AG09319 (cell line): ENCODE data around the gene ADGRD2.

Source experiments
- DNase-seq: peaks from one replicate; pipeline ENCODE4 v3.0.0-alpha.2; 2010; ENCODE audit warnings: low read depth; ENCODE audit errors: extremely low read depth
- TF ChIP-seq, protein P1 (sequence below): IDR thresholded peaks from 2 replicates; pipeline ENCODE4 v1.5.1; 2011; ENCODE audit warnings: low read depth, mild to moderate bottlenecking, inconsistent platforms, low read length, moderate library complexity

The ADGRD2 gene

DNA sequence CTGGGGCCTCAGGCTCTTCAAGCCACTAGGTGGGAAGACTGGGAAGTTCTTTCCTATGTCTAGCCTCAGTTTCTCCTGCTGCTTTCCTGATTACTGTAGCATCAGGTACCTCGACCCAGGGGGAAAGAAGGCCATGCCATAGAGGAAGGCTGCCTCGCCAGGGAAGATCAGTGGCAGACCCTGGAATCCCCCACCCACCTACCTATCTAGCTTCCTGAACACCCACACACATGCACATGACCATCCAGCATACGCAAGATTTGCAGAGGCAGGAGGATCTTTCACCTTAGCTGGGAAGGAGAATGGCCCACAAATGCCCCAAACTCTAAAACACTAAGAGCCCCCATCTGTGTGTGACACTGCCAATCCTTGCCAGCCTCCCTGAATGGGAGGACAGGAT is 49.0 kb downstream of the ADGRD2 start:
- TF ChIP-seq, protein P1, sequence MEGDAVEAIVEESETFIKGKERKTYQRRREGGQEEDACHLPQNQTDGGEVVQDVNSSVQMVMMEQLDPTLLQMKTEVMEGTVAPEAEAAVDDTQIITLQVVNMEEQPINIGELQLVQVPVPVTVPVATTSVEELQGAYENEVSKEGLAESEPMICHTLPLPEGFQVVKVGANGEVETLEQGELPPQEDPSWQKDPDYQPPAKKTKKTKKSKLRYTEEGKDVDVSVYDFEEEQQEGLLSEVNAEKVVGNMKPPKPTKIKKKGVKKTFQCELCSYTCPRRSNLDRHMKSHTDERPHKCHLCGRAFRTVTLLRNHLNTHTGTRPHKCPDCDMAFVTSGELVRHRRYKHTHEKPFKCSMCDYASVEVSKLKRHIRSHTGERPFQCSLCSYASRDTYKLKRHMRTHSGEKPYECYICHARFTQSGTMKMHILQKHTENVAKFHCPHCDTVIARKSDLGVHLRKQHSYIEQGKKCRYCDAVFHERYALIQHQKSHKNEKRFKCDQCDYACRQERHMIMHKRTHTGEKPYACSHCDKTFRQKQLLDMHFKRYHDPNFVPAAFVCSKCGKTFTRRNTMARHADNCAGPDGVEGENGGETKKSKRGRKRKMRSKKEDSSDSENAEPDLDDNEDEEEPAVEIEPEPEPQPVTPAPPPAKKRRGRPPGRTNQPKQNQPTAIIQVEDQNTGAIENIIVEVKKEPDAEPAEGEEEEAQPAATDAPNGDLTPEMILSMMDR: no peak

DNA sequence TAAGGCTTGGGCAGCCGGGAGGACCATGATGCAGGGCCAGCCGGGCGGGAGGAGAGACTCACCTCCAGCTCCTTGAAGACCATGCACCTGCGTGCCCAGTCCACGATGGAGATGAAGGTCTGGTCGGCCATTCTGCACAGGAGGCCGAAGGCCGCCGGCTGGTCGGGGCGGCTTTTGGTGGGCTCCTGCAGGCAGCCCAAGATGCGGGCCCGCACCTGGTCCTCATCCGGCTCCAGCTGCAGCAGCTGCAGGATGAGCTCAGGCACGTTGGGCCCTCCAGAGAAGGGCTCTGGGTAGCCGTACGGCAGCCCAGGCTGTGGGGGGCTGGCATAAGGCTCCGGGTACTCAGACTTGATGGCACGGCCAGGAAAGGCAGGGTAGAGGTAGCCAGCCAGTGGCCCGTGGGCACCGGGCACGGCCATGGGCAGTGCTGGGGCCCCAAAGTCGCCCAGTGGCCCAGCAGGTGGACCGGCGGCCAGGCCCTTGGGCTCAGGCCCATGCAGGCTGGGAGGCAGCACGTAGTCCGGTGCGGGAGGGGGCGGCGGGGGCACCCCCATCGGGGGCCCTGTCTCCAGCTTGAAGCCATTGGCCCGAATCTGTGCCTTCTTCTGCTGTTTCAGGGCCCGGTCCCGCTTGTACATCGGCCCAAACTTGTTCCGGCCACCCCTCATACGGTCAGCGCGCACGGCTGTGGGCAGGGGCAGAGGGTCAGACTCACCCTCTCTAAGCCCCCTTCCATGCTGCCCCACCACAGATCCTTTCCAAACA is 50.0 kb downstream of the ADGRD2 start:
- DNase-seq: no peak

More for the DNA sequence above, 49.0 kb downstream of the ADGRD2 start:
- DNase-seq: no peak

DNA sequence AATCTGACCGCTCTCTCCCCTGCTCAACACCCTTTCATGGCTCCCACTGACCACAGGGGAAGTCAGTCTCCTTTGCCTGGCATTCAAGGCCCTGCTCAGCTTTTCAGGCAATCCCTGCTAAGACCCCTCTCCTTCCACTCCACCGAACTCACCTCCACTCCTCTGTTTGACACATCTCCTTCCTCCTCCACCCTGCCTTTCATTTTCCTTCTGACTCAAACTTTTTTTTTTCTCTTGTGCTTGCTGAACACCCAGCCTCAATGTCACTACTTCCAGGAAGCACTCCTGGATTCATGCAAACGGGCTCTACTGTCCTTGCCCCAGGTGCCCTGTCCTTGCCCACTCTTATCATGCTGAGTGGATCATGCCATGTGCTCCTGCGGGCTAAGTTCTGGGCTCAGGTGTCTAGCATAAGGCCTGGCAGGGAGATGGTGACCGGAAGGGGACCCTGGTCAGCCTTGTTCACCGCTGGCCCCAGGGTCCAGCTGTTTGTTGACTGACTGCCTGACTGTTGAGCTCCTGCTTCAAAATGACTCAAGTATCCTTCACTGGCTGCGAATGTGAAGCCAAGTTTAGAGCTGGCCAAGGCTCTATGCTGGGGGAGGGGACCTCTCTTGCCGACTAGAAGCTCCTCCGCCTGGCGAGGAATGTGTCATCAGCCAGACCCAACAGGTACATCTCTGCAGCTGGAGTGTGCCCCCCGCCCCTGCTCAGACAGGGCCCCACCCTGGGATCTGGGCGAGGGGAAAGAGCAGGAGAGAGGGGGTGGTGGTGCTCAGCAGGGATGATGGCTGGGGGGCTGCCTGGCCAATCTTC is 50.8 kb downstream of the ADGRD2 start:
- no peak for DNase-seq
- TF ChIP-seq, protein P1: no peak

More for the DNA sequence above, 50.0 kb downstream of the ADGRD2 start:
- TF ChIP-seq, protein P1: no peak

- TF ChIP-seq, protein P1: no peak
- no peak for DNase-seq
These were observed 51.6 kb downstream of the ADGRD2 start for GRCh38 chr9:124501771-124502320.

- TF ChIP-seq, protein P1: no peak
- DNase-seq: no peak
These were observed 52.8 kb downstream of the ADGRD2 start for GRCh38 chr9:124502711-124503702.

- no peak for DNase-seq
These were observed 53.7 kb downstream of the ADGRD2 start for GRCh38 chr9:124503713-124504529.

More at GRCh38 chr9:124503713-124504529, 53.7 kb downstream of the ADGRD2 start:
- TF ChIP-seq, protein P1: no peak
